Diencephalon (tissue), 1 donor: Measurements from ENCODE around the gene USP9X. TPM values are rescaled to one million over a fixed set of nuclear protein-coding genes. Genes with fewer than 3 reads are reported as not detected.

ENCODE experiments used
- total RNA-seq: library from RNA; depleted of rRNA; stranded (reverse); fragments of >200 nt; gene quantifications from one replicate; pipeline ENCODE4 v1.2.3, GENCODE V29; 2014

Gene USP9X, protein sequence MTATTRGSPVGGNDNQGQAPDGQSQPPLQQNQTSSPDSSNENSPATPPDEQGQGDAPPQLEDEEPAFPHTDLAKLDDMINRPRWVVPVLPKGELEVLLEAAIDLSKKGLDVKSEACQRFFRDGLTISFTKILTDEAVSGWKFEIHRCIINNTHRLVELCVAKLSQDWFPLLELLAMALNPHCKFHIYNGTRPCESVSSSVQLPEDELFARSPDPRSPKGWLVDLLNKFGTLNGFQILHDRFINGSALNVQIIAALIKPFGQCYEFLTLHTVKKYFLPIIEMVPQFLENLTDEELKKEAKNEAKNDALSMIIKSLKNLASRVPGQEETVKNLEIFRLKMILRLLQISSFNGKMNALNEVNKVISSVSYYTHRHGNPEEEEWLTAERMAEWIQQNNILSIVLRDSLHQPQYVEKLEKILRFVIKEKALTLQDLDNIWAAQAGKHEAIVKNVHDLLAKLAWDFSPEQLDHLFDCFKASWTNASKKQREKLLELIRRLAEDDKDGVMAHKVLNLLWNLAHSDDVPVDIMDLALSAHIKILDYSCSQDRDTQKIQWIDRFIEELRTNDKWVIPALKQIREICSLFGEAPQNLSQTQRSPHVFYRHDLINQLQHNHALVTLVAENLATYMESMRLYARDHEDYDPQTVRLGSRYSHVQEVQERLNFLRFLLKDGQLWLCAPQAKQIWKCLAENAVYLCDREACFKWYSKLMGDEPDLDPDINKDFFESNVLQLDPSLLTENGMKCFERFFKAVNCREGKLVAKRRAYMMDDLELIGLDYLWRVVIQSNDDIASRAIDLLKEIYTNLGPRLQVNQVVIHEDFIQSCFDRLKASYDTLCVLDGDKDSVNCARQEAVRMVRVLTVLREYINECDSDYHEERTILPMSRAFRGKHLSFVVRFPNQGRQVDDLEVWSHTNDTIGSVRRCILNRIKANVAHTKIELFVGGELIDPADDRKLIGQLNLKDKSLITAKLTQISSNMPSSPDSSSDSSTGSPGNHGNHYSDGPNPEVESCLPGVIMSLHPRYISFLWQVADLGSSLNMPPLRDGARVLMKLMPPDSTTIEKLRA (N-terminal part only)
- 186 TPM for total RNA-seq

DNA sequence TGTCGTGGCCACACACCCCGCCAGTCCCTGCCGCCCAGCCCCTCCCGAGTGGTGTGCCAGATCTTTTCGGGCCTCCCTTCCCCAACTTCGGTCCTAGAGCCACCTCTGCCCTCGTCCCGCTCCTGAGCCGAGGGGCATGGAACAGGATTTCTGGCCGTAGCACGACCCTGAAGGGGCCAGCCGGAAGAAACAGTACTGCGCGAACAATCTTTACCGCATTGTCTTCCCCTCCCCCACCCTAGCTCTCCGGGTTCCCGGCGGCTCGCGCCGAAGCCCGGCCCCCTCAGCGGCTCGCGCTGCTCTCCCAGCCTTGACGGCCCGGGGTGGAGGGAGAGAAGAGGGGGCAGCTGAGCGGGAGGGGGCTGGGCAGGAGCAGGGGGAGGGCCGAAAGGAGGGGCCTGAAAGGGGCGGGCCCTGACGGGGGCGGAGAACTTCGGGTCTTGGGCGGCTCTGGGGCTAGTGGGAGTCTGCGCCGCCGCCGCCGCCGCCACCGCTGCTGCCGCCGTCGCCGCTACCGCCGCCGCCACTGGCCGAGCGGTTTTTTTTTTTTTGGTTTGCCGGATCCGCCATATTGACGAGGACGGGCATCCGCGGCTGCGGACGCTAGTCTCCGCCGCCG, at the start of gene USP9X:
Gene USP9X (plus strand): TSS at position 553 of the 619 bp plus-strand sequence. CDS start 38,184 bp downstream, outside the sequence.

Other genes starting within 250 kb of the USP9X start
- 220 TPM for gene DDX3X, start 248.7 kb downstream of the USP9X start, total RNA-seq